Dendritic cell treated with granulocyte-macrophage colony-stimulating factor and Interleukin-4, amounts not matched to agents 40 ng/mL and 50 ng/mL, for 4 days (primary cell): Measurements from ENCODE around the gene DNASE1L1.

Source experiments
- H3K27ac Mint-ChIP-seq: one replicate; pipeline ENCODE4 v1.8.0; 2022; ENCODE audit warnings: mild to moderate bottlenecking, mixed read lengths
- H3K27me3 Mint-ChIP-seq: one replicate; pipeline ENCODE4 v1.8.0; 2022; ENCODE audit warnings: mild to moderate bottlenecking, mixed read lengths
- H3K36me3 Mint-ChIP-seq: one replicate; pipeline ENCODE4 v1.8.0; 2022; ENCODE audit warnings: low read depth, mixed read lengths
- H3K4me1 Mint-ChIP-seq: one replicate; pipeline ENCODE4 v1.8.0; 2022; ENCODE audit warnings: low read depth, mixed read lengths
- H3K4me3 Mint-ChIP-seq: one replicate; pipeline ENCODE4 v1.8.0; 2022; ENCODE audit warnings: mild to moderate bottlenecking, moderate library complexity, mixed read lengths
- H3K9me3 Mint-ChIP-seq: one replicate; pipeline ENCODE4 v1.8.0; 2022; ENCODE audit warnings: mixed read lengths
- intact Hi-C: fragments of 100-400 bp; cut with micrococcal nuclease; formaldehyde crosslinking; loops from one replicate; pipeline ENCODE4 v1.15.0; 2022

The DNASE1L1 gene, protein sequence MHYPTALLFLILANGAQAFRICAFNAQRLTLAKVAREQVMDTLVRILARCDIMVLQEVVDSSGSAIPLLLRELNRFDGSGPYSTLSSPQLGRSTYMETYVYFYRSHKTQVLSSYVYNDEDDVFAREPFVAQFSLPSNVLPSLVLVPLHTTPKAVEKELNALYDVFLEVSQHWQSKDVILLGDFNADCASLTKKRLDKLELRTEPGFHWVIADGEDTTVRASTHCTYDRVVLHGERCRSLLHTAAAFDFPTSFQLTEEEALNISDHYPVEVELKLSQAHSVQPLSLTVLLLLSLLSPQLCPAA

DNA sequence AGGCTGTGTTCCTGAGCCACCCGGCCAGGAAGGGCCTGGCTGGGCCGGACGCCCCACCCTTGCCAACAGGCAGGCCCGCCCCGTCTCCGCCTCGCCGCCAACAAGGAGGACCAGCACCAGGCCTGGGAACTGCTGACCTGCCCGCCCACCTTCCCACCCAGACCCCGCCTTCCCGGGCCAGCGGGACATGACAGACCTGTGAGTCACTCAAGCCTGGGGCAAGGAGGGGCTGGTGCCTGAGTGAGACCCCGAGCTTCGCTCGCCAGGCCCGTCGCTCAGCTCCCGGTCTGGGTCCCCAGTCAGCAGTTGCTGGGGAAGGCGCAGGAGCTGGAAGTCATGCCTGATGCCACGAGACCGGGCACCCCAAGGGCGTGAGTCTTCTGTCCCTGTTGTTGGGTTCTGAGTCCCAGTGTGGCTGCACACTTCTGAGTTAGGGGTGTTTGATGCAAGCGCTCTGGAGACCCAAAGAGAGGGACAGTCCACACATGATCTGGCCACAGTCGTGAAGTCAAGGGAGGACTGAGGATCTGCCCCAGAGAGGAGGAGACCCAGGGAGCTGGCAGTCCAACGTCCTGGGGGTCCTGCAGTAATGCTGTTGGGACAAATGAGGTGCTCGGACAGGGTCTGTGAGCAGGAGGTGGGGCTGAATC lies at the start of gene DNASE1L1:
Gene DNASE1L1 (minus strand): TSS at position 33 of the 650 bp plus-strand sequence. CDS start 3,686 bp downstream, outside the sequence.
- H3K9me3 Mint-ChIP-seq: no peaks in the 10 kb centered on the region
- peaks cover 36% of the 10 kb centered on the region for H3K4me1 Mint-ChIP-seq
- H3K27me3 Mint-ChIP-seq: no peaks in the 10 kb centered on the region
- H3K36me3 Mint-ChIP-seq: peaks cover 45% of the 10 kb centered on the region
- peak within 1 kb of the TSS; percentile 91 for H3K4me3 Mint-ChIP-seq
- intact Hi-C loops: loop anchor here (10.0 kb wide), 1 partner anchor 45 kb away; the partner anchor contains the start of gene PLXNA3
- H3K27ac Mint-ChIP-seq: peak within 1 kb of the TSS; percentile 85

DNA sequence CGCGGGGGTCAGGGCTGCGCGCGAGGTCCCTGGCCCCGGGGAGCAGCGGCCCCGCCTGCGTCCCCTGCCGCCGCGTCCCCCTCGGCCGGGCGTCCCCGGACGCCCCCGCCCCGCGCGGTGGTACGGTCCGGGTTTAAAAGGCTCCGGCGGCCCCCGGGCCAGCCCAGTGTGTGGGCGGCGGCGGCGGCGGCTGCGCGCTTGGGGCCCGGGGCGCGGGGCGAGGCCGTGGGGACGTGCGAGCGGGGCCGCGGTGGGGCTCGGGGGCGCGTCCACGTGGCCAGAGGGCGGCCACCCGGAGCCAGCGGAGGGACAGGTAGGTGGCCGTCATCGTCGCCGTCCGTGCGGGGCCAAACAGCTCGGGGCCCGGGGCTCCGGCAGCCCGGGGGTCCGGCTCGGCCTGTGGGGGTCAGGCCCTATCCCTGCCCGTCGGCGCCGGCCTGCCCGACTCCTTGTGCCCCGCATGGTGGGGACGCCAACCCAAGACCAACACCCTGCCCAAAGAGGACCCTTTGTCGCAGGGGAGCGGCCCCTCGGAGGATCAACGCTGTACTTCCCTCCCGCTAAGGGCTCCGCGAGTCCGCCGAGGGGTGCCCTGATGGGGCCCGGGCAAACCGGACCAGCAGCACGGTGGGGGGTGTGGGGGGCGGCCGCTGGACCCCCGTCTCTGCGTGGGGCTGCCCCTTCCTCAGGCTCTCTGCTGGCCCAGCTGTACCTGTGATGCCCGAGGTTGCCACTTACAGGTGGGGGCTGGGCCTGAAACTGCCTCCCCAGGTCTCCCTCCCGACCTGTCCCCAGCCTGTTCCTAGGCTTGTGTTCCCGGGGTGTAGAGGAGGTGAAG lies 49.3 kb upstream of the DNASE1L1 start, which contains the start of gene PLXNA3:
Gene PLXNA3 (plus strand): TSS at position 166 of the 838 bp plus-strand sequence. CDS start 1,903 bp downstream, outside the sequence.
- H3K4me1 Mint-ChIP-seq: peaks cover 30% of the 10 kb centered on the region
- peaks cover 48% of the 10 kb centered on the region for H3K36me3 Mint-ChIP-seq
- intact Hi-C loops: loop anchor here (10.0 kb wide), 1 partner anchor 54 kb away; the partner anchor contains the start of gene DNASE1L1
- H3K4me3 Mint-ChIP-seq: peak within 1 kb of the TSS; percentile 93
- peaks cover 10% of the 10 kb centered on the region for H3K27me3 Mint-ChIP-seq
- H3K9me3 Mint-ChIP-seq: no peaks in the 10 kb centered on the region
- H3K27ac Mint-ChIP-seq: peak within 1 kb of the TSS; percentile 92

DNA sequence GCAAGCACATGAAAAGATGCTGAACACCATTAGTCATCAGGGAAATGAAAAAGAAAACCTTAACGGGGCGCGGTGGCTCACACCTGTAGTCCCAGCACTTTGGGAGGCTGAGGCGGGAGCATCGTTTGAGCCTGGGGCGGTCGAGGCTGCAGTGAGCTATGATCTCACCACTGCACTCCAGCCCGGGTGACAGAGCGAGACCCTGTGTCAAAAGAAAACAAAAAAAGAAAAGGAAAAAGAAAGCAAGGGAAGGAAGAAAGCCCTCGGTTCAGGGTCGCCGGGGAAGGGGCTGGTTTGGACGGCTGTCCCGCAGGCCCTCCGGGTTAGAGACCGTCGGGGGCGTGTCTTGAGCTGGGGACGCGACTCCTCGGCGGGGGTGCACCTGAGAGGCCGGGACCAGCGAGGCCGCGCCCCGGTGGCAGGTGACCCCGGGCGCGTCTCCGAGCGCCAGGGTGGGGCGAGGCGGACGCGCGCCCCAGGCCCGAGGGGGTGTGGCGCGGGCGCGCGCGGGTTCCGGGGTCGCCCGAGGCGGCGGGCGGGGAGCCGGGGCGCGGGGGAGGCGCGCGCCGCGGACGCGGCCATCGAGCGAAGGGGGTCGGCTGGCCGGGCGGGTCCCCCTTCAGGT lies 48.5 kb upstream of the DNASE1L1 start:
- H3K27ac Mint-ChIP-seq: peak overlapping the region; percentile 92
- H3K27me3 Mint-ChIP-seq: peaks cover 10% of the 10 kb centered on the region
- peaks cover 30% of the 10 kb centered on the region for H3K4me1 Mint-ChIP-seq
- H3K36me3 Mint-ChIP-seq: peaks cover 48% of the 10 kb centered on the region
- intact Hi-C loops: loop anchor here (10.0 kb wide), 1 partner anchor 53 kb away; the partner anchor contains the start of gene DNASE1L1
- peak overlapping the region; percentile 93 for H3K4me3 Mint-ChIP-seq
- no peaks in the 10 kb centered on the region for H3K9me3 Mint-ChIP-seq

DNA sequence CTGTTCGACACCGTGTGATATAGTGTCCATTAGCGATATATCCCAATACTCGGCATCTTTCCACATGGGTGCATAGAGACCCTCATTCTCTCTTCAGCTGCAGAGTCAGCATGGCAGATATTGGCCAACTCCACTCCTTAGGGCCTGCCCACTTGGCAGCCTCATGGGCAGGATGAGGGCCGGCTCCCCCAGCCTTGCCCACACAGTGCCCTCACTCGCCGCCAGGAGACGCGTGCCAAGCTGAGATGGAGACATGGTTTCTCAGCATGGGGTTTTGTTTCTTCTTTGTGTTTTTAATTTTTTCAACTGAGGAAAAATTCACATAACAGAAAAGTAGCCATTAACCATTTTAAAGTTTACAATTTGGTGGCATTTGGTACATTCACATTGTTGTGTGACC lies 43.8 kb upstream of the DNASE1L1 start:
- H3K4me1 Mint-ChIP-seq: peaks cover 6% of the 10 kb centered on the region
- H3K4me3 Mint-ChIP-seq: no peak overlapping the region
- H3K27ac Mint-ChIP-seq: no peak overlapping the region
- peaks cover 65% of the 10 kb centered on the region for H3K36me3 Mint-ChIP-seq
- H3K9me3 Mint-ChIP-seq: no peaks in the 10 kb centered on the region
- H3K27me3 Mint-ChIP-seq: peaks cover 3% of the 10 kb centered on the region
- intact Hi-C loops: loop anchor here (10.0 kb wide), 1 partner anchor 48 kb away; the partner anchor contains the start of gene DNASE1L1

DNA sequence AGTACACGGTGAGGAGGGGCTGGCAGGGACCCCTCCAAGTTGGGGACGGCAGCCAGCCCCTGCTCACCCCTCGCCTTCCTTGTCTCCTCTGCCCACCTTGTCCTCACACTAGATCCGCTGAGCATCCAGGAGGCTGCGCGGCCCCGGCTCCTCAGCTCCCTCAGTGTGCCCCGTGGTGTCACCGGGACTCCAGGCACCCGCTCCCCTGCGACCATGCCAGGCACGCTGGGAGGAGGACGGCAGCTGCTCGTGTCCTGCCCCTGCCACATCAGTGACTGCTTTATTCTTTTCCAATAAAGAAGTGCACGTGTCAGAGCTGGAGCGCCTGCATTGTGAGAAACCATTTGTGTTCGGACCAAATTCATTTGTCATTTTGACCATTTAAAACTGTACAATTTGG lies 41.3 kb upstream of the DNASE1L1 start:
- H3K27ac Mint-ChIP-seq: no peak overlapping the region
- H3K4me3 Mint-ChIP-seq: no peak overlapping the region
- peaks cover 3% of the 10 kb centered on the region for H3K27me3 Mint-ChIP-seq
- peaks cover 15% of the 10 kb centered on the region for H3K4me1 Mint-ChIP-seq
- peaks cover 87% of the 10 kb centered on the region for H3K36me3 Mint-ChIP-seq
- no peaks in the 10 kb centered on the region for H3K9me3 Mint-ChIP-seq
- intact Hi-C loops: loop anchor here (10.0 kb wide), 1 partner anchor 46 kb away; the partner anchor contains the start of gene DNASE1L1

DNA sequence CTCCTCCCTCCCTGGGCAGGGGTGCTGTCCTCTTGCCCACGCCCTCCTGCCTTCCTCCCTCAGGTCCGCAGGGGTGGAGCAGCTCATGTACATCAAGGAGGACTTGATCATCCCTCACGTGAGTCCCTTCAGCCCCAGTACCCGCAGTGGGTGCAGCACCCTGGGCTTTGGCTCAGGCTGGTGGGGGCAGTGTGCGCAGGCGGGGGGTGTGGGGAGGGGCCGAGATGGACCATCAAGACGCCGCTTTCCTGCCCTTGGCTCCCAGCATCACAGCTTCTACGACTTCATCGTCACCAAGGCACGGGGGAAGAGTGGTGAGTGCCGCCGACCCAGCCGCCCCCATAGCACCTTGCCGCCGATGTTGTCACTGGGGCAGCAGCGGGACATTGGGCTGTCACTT lies 40.6 kb upstream of the DNASE1L1 start:
- Mint-ChIP-seq H3K27ac (no peak overlapping the region), H3K9me3 (no peaks in the 10 kb centered on the region), H3K36me3 (peaks cover 85% of the 10 kb centered on the region), H3K4me3 (no peak overlapping the region), H3K27me3 (peaks cover 3% of the 10 kb centered on the region), H3K4me1 (peaks cover 22% of the 10 kb centered on the region)
- intact Hi-C loops: loop anchor here (10.0 kb wide), 1 partner anchor 45 kb away; the partner anchor contains the start of gene DNASE1L1

DNA sequence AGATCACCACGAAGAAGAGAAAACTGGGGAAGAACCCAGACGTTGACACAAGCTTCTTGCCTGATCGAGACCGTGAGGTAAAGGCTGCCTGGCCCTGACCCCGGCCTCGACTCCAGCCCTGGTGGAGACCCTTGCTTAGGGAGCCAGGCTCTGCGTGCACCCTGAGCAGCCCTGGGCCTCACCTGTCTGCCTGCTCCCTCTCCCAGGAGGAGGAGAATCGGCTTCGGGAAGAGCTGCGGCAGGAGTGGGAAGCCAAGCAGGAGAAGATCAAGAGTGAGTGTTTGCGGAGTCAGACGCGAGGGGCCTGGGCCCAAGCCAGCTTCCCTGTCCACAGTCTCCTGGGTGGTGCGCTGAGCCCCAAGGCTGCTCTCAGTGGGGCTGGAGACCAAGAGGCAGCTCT lies 39.4 kb upstream of the DNASE1L1 start:
- no peak overlapping the region for H3K4me3 Mint-ChIP-seq

DNA sequence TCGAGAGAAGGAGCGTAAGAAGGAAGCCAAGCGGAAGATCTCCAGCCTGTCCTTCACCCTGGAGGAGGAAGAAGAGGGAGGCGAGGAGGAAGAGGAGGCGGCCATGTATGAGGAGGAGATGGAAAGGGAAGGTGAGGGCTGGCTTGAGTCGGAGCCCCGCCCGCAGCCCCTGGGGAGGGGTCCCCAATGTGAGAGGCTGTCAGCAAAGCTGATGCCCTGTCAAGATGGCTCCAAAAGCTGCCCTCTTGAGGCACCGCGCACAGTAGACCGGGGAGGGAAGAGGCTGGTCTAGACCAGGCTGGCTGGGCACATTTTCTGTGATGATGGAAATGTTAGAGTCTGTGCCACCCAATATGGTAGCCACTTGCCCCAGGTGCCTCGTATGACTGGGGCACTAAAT lies 37.4 kb upstream of the DNASE1L1 start:
- H3K9me3 Mint-ChIP-seq: no peaks in the 10 kb centered on the region
- H3K4me1 Mint-ChIP-seq: peaks cover 43% of the 10 kb centered on the region
- H3K4me3 Mint-ChIP-seq: peak overlapping the region; percentile 21
- peaks cover 76% of the 10 kb centered on the region for H3K36me3 Mint-ChIP-seq
- no peaks in the 10 kb centered on the region for H3K27me3 Mint-ChIP-seq
- intact Hi-C loops: no loop called here
- H3K27ac Mint-ChIP-seq: peak overlapping the region; percentile 65

More for the DNA sequence above, 39.4 kb upstream of the DNASE1L1 start:
- Mint-ChIP-seq H3K36me3 (peaks cover 76% of the 10 kb centered on the region), H3K27ac (no peak overlapping the region), H3K27me3 (no peaks in the 10 kb centered on the region), H3K9me3 (no peaks in the 10 kb centered on the region), H3K4me1 (peaks cover 25% of the 10 kb centered on the region)
- intact Hi-C loops: no loop called here

DNA sequence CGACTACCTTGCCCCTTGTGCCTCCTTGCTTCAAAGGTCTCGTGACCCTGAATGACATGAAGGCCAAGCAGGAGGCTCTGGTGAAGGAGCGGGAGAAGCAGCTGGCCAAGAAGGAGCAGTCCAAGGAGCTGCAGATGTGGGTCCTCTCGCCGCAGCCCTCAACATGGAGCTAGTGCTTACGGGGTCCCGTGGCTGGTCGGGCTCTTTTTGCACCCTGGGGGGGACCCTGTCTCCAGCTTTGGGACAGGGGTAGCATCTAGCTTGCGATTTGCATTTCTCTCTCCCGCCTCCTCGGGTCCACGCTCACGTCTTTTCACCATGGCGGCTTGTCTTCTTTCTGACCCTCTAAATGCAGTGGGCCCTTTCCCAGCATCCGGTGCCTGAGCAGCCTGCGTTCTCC lies 36.7 kb upstream of the DNASE1L1 start:
- Mint-ChIP-seq H3K4me3 (peak overlapping the region; percentile 21), H3K27me3 (no peaks in the 10 kb centered on the region), H3K27ac (peak overlapping the region; percentile 65), H3K9me3 (no peaks in the 10 kb centered on the region), H3K36me3 (peaks cover 77% of the 10 kb centered on the region), H3K4me1 (peaks cover 45% of the 10 kb centered on the region)
- intact Hi-C loops: no loop called here

DNA sequence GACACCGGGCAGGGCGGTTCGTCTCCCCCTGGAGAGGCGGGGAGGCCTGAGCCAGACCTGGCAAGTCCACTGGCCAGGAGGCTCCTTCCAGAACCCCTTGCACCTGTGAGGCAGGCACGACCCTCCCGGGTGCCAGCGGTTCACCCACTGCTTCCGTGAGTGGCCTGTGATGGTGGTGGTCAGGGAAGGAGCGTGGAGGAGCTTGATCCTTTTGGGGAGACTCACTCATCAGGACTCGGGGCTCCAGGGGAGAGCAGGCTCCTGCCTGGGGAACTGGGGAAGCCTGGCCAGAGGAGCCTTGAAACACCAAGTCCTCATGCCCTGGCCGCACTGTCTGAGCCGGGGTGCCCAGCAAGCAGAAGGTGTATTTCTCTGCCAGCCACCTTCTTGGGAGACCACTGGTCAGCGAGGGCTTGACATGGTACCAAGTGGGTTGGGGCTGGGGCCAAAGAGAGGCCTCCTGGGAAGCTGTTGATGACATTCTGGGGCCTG lies 35.7 kb upstream of the DNASE1L1 start:
- H3K27ac Mint-ChIP-seq: peak overlapping the region; percentile 87
- intact Hi-C loops: no loop called here

DNA sequence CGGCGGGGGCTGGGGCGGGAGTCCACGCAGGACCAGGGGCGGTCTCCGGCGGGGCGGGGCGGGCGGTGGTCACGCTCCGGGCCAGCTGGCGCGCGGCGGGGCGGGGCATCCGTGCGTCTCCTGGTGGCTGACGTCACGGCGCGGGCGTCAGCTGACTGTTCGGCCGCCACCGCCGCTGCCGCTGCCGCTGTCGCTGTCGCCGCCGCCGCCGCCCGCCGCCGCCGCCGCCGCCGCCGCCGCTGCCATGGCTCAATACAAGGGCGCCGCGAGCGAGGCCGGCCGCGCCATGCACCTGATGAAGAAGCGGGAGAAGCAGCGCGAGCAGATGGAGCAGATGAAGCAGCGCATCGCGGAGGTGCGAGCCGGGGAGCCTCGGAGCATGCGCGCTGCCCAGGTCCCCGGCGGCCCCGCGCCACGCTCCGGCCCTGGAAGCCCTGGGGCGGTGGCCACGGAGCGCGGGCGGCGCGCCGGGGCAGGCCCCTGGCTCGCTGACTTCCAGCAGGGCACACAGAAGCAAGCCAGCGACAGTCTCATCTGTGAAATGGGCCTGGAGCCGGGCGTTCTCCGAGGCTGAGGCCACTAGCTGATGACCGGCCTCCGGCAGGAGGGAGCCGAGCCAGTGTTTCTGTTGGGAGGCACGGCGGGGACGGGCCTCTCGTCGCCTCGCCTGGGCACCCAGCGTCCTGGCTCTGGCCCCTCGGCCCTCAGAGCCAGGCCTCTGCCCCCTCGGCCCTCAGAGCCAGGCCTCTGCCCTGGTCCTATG lies 35.1 kb upstream of the DNASE1L1 start, which contains the start of gene FAM50A:
Gene FAM50A (plus strand): TSS at position 150 of the 763 bp plus-strand sequence. CDS start 95 bp downstream, at position 245.
- H3K27me3 Mint-ChIP-seq: no peaks in the 10 kb centered on the region
- H3K4me1 Mint-ChIP-seq: peaks cover 45% of the 10 kb centered on the region
- H3K27ac Mint-ChIP-seq: peak within 1 kb of the TSS; percentile 87
- H3K36me3 Mint-ChIP-seq: peaks cover 77% of the 10 kb centered on the region
- intact Hi-C loops: no loop called here
- H3K9me3 Mint-ChIP-seq: no peaks in the 10 kb centered on the region
- peak within 1 kb of the TSS; percentile 83 for H3K4me3 Mint-ChIP-seq

More for the DNA sequence above, 35.7 kb upstream of the DNASE1L1 start:
- H3K27me3 Mint-ChIP-seq: no peaks in the 10 kb centered on the region
- H3K4me1 Mint-ChIP-seq: peaks cover 45% of the 10 kb centered on the region
- H3K4me3 Mint-ChIP-seq: peak overlapping the region; percentile 83
- H3K36me3 Mint-ChIP-seq: peaks cover 77% of the 10 kb centered on the region
- H3K9me3 Mint-ChIP-seq: no peaks in the 10 kb centered on the region

DNA sequence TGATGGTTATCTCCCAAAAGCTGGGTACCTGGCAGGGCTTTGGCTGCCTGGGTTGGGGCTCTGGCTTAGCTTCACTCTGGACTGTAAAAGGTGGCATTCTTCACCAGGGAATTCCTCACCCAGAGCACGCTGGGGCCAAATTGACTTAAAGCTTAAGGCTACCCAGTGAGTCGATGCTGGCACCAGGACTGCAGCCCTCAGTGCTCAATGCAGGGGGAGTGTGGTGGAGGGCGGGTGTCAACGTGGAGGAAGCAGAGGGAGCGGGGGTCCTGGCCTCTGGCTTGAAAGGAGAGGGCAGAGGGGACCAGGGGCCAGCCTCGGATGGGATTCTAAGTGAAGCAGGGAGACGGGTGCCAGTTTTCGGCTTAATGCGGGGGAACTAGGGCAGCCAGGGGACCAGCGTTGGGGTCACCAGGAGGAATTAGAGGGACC lies 34.4 kb upstream of the DNASE1L1 start:
- Mint-ChIP-seq H3K4me3 (peak overlapping the region; percentile 76), H3K36me3 (peaks cover 77% of the 10 kb centered on the region), H3K4me1 (peaks cover 51% of the 10 kb centered on the region), H3K27ac (peak overlapping the region; percentile 87), H3K27me3 (no peaks in the 10 kb centered on the region), H3K9me3 (no peaks in the 10 kb centered on the region)
- intact Hi-C loops: no loop called here
